ENCODE data around the gene MED12.
"Not testable (repeated sequence)": the region's sequence is repeated elsewhere in the genome, so short reads cannot be mapped to it uniquely, and the experiment has no call there.

MED12 gene

DNA sequence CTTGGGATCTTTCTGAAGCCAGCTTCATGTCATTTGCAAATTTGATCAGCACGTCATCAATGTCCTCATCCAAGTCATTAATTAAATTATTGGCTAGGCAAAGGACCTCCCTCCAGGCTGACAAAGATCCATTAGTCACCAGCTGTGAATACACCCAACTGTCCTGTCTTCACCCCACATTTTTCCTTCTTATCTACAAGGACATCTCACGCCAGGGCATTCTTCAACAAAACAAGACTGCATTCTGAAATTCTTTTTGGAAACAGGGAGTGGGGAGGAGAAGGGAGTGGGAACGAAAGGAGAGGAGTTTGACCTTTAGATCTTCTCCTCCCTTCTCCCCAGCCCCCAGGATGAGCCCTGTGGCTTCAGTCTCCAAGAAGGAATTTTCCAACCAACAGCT is 58.9 kb downstream of the MED12 start:
- H3K27me3 ChIP-seq (replicated peaks; ENCODE audit: insufficient read depth, low read length) = no peaks in the 10 kb centered on the region
- H3K4me2 ChIP-seq (ENCODE audit: low read depth, low read length) = no peak overlapping the region
- H3F3A ChIP-seq (ENCODE audit: insufficient read depth, low read length) = peaks cover 11% of the 10 kb centered on the region
- no peaks in the 10 kb centered on the region for H3K79me2 ChIP-seq (ENCODE audit: low read length)
- H3K9me3 ChIP-seq (replicated peaks; ENCODE audit: insufficient read depth, low read length) = no peaks in the 10 kb centered on the region
- H2AFZ ChIP-seq (ENCODE audit: low read length) = no peak overlapping the region
- DNase-seq = no peak
- H3K4me3 ChIP-seq (ENCODE audit: low read length) = no peak overlapping the region
- TF ChIP-seq EZH2 (optimal IDR thresholded peaks at IDR 0.05; ENCODE audit: low read depth, low read length) (no peak), EZH2phosphoT487 (IDR thresholded peaks at IDR 0.05; ENCODE audit: low read length) (no peak)
- TF ChIP-seq, protein P1, sequence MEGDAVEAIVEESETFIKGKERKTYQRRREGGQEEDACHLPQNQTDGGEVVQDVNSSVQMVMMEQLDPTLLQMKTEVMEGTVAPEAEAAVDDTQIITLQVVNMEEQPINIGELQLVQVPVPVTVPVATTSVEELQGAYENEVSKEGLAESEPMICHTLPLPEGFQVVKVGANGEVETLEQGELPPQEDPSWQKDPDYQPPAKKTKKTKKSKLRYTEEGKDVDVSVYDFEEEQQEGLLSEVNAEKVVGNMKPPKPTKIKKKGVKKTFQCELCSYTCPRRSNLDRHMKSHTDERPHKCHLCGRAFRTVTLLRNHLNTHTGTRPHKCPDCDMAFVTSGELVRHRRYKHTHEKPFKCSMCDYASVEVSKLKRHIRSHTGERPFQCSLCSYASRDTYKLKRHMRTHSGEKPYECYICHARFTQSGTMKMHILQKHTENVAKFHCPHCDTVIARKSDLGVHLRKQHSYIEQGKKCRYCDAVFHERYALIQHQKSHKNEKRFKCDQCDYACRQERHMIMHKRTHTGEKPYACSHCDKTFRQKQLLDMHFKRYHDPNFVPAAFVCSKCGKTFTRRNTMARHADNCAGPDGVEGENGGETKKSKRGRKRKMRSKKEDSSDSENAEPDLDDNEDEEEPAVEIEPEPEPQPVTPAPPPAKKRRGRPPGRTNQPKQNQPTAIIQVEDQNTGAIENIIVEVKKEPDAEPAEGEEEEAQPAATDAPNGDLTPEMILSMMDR (IDR thresholded peaks at IDR 0.05; ENCODE audit: low read length) = no peak
- no peaks in the 10 kb centered on the region for H3K9me2 ChIP-seq (replicated peaks; ENCODE audit: insufficient read depth, low read length)
- no peaks in the 10 kb centered on the region for H4K20me1 ChIP-seq (ENCODE audit: insufficient read depth, low read length)
- peaks cover 2% of the 10 kb centered on the region; the same call in 1 of the 2 replicates for H3K4me1 ChIP-seq (ENCODE audit: low read length)
- H3K36me3 ChIP-seq (replicated peaks; ENCODE audit: insufficient read depth, low read length) = no peaks in the 10 kb centered on the region
- H3K27ac ChIP-seq (ENCODE audit: low read length) = no peak overlapping the region
- H3K9ac ChIP-seq (ENCODE audit: low read length) = no peak overlapping the region

DNA sequence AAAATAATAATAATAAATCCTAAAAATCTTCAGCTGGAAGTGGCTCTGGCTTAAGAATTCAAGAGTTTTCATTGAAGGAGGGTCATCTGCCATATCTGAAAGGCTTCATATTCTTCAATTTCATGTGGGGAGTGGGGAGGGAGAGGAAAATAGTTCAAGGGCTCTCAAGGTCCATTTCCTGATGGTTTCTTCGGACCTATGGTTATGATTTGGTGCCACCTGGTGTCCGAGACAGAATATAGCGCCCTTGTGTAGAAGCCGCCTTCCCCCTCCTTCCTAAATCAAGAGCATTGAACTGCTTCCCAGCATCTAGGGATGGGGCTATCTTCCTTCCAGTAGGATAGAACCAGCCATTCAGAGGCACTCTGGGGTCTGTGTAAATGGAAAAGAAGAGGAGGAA is 60.5 kb downstream of the MED12 start:
- Histone ChIP-seq H3K4me3 (ENCODE audit: low read length) (no peak overlapping the region), H3K4me1 (ENCODE audit: low read length) (peaks cover 5% of the 10 kb centered on the region; the same call in 1 of the 2 replicates), H3K9me3 (replicated peaks; ENCODE audit: insufficient read depth, low read length) (no peaks in the 10 kb centered on the region), H4K20me1 (ENCODE audit: insufficient read depth, low read length) (no peaks in the 10 kb centered on the region), H3K9ac (ENCODE audit: low read length) (no peak overlapping the region), H3K27me3 (replicated peaks; ENCODE audit: insufficient read depth, low read length) (no peaks in the 10 kb centered on the region), H3F3A (ENCODE audit: insufficient read depth, low read length) (peaks cover 11% of the 10 kb centered on the region), H3K9me2 (replicated peaks; ENCODE audit: insufficient read depth, low read length) (no peaks in the 10 kb centered on the region), H3K4me2 (ENCODE audit: low read depth, low read length) (no peak overlapping the region), H3K36me3 (replicated peaks; ENCODE audit: insufficient read depth, low read length) (no peaks in the 10 kb centered on the region), H2AFZ (ENCODE audit: low read length) (no peak overlapping the region), H3K79me2 (ENCODE audit: low read length) (no peaks in the 10 kb centered on the region), H3K27ac (ENCODE audit: low read length) (no peak overlapping the region)
- DNase-seq = peak; percentile 63
- TF ChIP-seq, protein P1 (IDR thresholded peaks at IDR 0.05; ENCODE audit: low read length) = peak; percentile 68
- TF ChIP-seq EZH2 (optimal IDR thresholded peaks at IDR 0.05; ENCODE audit: low read depth, low read length) = no peak
- no peak for TF ChIP-seq EZH2phosphoT487 (IDR thresholded peaks at IDR 0.05; ENCODE audit: low read length)

DNA sequence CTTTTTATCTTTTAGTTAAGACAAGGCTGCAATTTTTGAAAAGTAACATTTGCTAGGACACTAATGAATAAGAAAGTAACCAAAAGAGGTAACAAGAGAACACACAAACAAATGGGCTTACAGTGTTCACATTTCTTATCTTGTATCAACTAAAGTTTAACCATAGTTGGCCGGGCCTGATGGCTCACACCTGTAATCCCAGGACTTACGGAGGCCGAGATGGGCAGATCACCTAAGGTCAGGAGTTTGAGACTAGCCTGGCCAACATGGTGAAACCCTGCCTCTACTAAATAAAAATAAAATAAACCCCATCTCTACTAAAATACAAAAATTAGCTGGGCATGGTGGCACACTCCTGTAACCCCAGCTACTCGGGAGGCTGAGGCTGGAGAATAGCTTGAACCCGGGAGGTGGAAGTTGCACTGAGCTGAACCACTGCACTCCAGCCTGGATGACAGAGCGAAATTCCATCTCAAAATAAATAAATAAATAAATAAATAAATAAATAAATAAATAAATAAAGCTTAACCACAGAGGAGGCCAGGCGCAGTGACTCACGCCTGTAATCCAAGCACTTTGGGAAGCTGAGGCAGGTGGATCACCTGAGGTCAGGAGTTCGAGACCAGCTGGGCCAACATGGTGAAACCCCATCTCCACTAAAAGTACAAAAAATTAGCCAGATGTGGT is 62.3 kb downstream of the MED12 start:
- not testable (repeated sequence) for H3K27me3 ChIP-seq (replicated peaks; ENCODE audit: insufficient read depth, low read length); H3K4me2 ChIP-seq (ENCODE audit: low read depth, low read length); H3K4me3 ChIP-seq (ENCODE audit: low read length); H3K4me1 ChIP-seq (ENCODE audit: low read length); DNase-seq; H3K79me2 ChIP-seq (ENCODE audit: low read length); H3K9me3 ChIP-seq (replicated peaks; ENCODE audit: insufficient read depth, low read length); H3K9me2 ChIP-seq (replicated peaks; ENCODE audit: insufficient read depth, low read length); H4K20me1 ChIP-seq (ENCODE audit: insufficient read depth, low read length); H3K36me3 ChIP-seq (replicated peaks; ENCODE audit: insufficient read depth, low read length); H2AFZ ChIP-seq (ENCODE audit: low read length); H3K9ac ChIP-seq (ENCODE audit: low read length)
- H3F3A ChIP-seq (ENCODE audit: insufficient read depth, low read length) = peaks cover 11% of the 10 kb centered on the region
- peak overlapping the region; percentile 97; the same call in 1 of the 2 replicates for H3K27ac ChIP-seq (ENCODE audit: low read length)

DNA sequence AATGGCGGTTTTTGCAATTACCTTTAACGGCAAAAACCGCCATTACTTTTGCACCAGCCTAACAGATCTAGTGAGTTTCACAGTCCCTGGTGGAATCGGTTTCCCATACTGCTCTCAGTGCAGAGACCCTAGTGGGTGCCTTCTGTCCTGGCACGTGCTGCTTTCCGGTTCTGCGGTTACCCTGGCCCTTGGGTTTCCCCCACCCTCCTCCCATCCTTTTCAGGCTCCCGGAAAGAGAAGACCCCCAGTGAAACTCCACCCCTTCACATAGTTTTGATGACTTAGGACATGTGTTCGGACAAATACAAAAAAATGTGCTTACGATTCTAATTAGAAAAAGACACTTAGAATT is 63.1 kb downstream of the MED12 start:
- Histone ChIP-seq H3K36me3 (replicated peaks; ENCODE audit: insufficient read depth, low read length) (no peaks in the 10 kb centered on the region), H2AFZ (ENCODE audit: low read length) (peak overlapping the region; percentile 56; the same call in 1 of the 2 replicates), H3K9me2 (replicated peaks; ENCODE audit: insufficient read depth, low read length) (no peaks in the 10 kb centered on the region), H3K9ac (ENCODE audit: low read length) (peak overlapping the region; percentile 83), H3K9me3 (replicated peaks; ENCODE audit: insufficient read depth, low read length) (no peaks in the 10 kb centered on the region), H3K4me2 (ENCODE audit: low read depth, low read length) (peak overlapping the region; percentile 79), H3F3A (ENCODE audit: insufficient read depth, low read length) (peaks cover 11% of the 10 kb centered on the region), H3K4me1 (ENCODE audit: low read length) (peaks cover 5% of the 10 kb centered on the region; the same call in 1 of the 2 replicates), H3K27ac (ENCODE audit: low read length) (peak overlapping the region; percentile 97), H3K27me3 (replicated peaks; ENCODE audit: insufficient read depth, low read length) (no peaks in the 10 kb centered on the region), H4K20me1 (ENCODE audit: insufficient read depth, low read length) (no peaks in the 10 kb centered on the region), H3K4me3 (ENCODE audit: low read length) (peak overlapping the region; percentile 61), H3K79me2 (ENCODE audit: low read length) (no peaks in the 10 kb centered on the region)
- TF ChIP-seq EZH2 (optimal IDR thresholded peaks at IDR 0.05; ENCODE audit: low read depth, low read length) (no peak), EZH2phosphoT487 (IDR thresholded peaks at IDR 0.05; ENCODE audit: low read length) (no peak)
- TF ChIP-seq, protein P1 (IDR thresholded peaks at IDR 0.05; ENCODE audit: low read length) = no peak
- peak; percentile 52 for DNase-seq
